SK-N-SH treated with all-trans-retinoic acid at 6 μM for 48 hours (cell line): ENCODE results near the gene PPFIA1.

Source experiments
- ARNTL ChIP-seq: fragments of 450-650 bp; formaldehyde crosslinking; IDR thresholded peaks from 2 replicates; pipeline ENCODE4 v1.5.0; 2020; ENCODE audit warnings: low read depth, mild to moderate bottlenecking, moderate library complexity, borderline replicate concordance
- BACH2 ChIP-seq: fragments of 250-450 bp; sonication (Bioruptor Pico); IDR thresholded peaks from 2 replicates; pipeline ENCODE4 v1.9.0; 2021; ENCODE audit warnings: mild to moderate bottlenecking, borderline replicate concordance
- ESRRG ChIP-seq: fragments of 250-450 bp; sonication (Bioruptor Pico); IDR thresholded peaks from 2 replicates; pipeline ENCODE4 v1.6.1; 2021; ENCODE audit warnings: mild to moderate bottlenecking
- ISL1 ChIP-seq: fragments of 250-450 bp; sonication (Bioruptor Pico); IDR thresholded peaks from 2 replicates; pipeline ENCODE4 v2.1.2; 2022; ENCODE audit warnings: mild to moderate bottlenecking, moderate library complexity
- PPARA ChIP-seq: fragments of 250-450 bp; sonication (Bioruptor Pico); IDR thresholded peaks from 2 replicates; pipeline ENCODE4 v1.5.0; 2020; ENCODE audit warnings: mild to moderate bottlenecking, borderline replicate concordance
- RARB ChIP-seq: fragments of 250-450 bp; sonication (Bioruptor Pico); IDR thresholded peaks from 2 replicates; pipeline ENCODE4 v1.8.0; 2021; ENCODE audit warnings: mild to moderate bottlenecking, moderate library complexity
- ZNF70 ChIP-seq: fragments of 450-650 bp; formaldehyde crosslinking; IDR thresholded peaks from 2 replicates; pipeline ENCODE4 v1.5.0; 2020; ENCODE audit warnings: mild to moderate bottlenecking, moderate library complexity
- ZNF8 ChIP-seq: fragments of 450-650 bp; formaldehyde crosslinking; IDR thresholded peaks from 2 replicates; pipeline ENCODE4 v1.5.0; 2020; ENCODE audit warnings: mild to moderate bottlenecking, moderate library complexity
- TF ChIP-seq, protein P1 (sequence below): fragments of 250-450 bp; sonication (Bioruptor Pico); IDR thresholded peaks from 2 replicates; pipeline ENCODE4 v1.8.0; 2020; ENCODE audit warnings: mild to moderate bottlenecking, moderate library complexity, borderline replicate concordance
- TF ChIP-seq, protein P2 (sequence below): fragments of 250-450 bp; sonication (Bioruptor Pico); IDR thresholded peaks from 2 replicates; pipeline ENCODE4 v1.5.1; 2021; ENCODE audit warnings: mild to moderate bottlenecking, moderate library complexity

DNA sequence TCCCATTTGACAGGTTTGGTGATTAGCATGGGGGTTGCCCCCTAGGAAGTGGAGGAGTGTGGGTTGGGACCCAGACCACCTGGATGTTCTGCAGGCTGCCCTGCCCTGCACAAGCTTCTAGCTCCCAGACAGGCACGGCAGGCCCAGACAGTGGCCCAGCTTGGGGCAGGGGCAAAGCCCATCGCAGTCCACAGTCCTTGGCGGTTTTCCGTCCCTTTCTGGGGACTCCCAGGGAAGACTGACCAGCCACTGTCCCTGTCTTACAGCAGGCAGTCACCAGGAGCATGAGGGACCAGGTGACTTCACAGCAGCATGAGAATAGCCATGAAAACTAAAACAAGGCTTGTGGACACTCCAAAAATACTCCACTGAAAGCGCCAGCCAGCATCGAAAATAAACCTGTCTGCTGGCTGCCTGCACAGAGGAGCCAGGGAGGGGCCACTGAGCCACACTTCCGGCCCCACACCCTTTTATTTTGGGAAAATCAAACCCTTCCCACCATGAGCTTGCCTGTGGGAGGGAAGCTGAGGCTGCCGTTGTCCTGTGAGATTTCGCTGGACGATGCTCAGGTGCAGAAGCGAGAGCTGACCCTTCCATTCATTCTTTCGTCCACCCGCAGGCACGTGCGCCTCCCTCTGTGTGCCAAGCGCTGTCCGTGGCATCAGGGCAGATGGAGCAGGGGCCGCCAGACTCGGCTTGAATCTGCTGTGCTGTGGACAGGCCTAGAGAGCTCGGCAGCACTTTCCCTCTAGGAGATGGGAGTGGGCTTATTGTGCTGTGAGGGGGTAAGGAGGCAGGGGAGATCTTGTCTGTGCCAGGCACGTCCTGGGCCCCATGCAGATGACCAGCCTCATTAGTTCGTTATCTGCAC is 39.4 kb upstream of the PPFIA1 start:
- TF ChIP-seq BACH2: no peak
- TF ChIP-seq, protein P1, sequence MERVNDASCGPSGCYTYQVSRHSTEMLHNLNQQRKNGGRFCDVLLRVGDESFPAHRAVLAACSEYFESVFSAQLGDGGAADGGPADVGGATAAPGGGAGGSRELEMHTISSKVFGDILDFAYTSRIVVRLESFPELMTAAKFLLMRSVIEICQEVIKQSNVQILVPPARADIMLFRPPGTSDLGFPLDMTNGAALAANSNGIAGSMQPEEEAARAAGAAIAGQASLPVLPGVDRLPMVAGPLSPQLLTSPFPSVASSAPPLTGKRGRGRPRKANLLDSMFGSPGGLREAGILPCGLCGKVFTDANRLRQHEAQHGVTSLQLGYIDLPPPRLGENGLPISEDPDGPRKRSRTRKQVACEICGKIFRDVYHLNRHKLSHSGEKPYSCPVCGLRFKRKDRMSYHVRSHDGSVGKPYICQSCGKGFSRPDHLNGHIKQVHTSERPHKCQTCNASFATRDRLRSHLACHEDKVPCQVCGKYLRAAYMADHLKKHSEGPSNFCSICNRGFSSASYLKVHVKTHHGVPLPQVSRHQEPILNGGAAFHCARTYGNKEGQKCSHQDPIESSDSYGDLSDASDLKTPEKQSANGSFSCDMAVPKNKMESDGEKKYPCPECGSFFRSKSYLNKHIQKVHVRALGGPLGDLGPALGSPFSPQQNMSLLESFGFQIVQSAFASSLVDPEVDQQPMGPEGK (CRISPR knock-in tag): no peak
- no peak for TF ChIP-seq ARNTL
- TF ChIP-seq ZNF8 (CRISPR knock-in tag): no peak
- TF ChIP-seq ISL1: no peak
- no peak for TF ChIP-seq ESRRG (CRISPR knock-in tag)
- no peak for TF ChIP-seq ZNF70 (CRISPR knock-in tag)
- TF ChIP-seq PPARA (CRISPR knock-in tag): no peak
- TF ChIP-seq RARB (CRISPR knock-in tag): no peak
- TF ChIP-seq, protein P2, sequence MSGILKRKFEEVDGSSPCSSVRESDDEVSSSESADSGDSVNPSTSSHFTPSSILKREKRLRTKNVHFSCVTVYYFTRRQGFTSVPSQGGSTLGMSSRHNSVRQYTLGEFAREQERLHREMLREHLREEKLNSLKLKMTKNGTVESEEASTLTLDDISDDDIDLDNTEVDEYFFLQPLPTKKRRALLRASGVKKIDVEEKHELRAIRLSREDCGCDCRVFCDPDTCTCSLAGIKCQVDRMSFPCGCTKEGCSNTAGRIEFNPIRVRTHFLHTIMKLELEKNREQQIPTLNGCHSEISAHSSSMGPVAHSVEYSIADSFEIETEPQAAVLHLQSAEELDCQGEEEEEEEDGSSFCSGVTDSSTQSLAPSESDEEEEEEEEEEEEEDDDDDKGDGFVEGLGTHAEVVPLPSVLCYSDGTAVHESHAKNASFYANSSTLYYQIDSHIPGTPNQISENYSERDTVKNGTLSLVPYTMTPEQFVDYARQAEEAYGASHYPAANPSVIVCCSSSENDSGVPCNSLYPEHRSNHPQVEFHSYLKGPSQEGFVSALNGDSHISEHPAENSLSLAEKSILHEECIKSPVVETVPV (CRISPR knock-in tag): no peak
